DMS 273 (cell line): ENCODE data around the gene KLHL25.
A peak's percentile ranks its signal among the peaks of the same experiment; 100 is the strongest.
"Not testable (repeated sequence)": the region's sequence is repeated elsewhere in the genome, so short reads cannot be mapped to it uniquely, and the experiment has no call there.

Experiments
- DNase-seq: peaks from one replicate; lab custom pipeline; 2025; ENCODE audit not compliant: unreplicated experiment; lab: John Stamatoyannopoulos, UW

The KLHL25 gene

DNA sequence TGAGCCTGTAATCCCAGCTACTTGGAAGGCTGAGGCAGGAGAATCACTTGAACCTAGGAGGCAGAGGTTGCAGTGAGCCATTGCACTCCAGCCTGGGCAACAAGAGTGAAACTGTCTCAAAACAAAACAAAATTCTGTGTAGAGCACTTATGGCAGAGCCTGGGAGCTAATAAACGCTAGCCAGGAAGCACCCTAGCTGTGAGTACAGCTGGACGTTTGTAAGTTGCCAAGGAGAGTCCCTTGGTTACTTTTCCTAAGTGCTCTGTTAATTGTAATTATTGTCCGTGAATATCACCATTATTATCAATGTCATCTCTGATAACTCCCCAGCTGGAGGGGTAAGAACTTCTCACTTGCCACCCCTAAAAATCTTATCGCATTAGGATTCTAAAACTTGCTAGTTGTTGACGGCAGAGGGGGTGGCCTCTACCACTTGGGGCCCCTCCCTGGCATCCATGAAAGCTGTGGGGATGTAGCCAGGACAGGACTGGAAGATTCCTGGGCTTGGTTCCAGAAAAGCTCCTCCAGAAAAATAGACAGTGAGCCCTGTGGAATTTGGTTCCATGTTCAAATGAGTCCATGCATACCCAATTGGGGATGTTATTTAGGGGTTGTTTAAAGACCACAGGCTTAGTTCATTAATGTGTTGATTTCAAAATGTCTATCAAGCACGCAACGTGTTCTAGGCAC, 9.9 kb upstream of the KLHL25 start:
- DNase-seq: peak; percentile 33

DNA sequence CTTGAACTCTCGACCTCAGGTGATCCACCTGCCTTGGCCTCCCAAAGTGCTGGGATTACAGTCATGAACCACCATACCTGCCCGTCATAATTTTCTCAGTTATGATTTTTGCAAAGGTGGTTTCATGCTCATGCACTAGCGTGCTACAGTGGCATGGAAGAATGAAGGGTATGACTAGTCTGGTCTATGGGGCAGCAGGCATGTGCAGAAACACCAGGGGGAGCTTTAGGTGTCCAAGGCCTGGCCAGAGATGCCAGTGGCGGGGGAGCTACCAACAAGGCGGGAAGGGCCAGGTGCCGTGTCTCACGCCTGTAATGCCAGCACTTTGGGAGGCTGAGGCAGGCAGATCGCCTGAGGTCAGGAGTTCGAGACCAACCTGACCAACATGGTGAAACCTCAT, 7.9 kb upstream of the KLHL25 start:
- peak; percentile 41 for DNase-seq

DNA sequence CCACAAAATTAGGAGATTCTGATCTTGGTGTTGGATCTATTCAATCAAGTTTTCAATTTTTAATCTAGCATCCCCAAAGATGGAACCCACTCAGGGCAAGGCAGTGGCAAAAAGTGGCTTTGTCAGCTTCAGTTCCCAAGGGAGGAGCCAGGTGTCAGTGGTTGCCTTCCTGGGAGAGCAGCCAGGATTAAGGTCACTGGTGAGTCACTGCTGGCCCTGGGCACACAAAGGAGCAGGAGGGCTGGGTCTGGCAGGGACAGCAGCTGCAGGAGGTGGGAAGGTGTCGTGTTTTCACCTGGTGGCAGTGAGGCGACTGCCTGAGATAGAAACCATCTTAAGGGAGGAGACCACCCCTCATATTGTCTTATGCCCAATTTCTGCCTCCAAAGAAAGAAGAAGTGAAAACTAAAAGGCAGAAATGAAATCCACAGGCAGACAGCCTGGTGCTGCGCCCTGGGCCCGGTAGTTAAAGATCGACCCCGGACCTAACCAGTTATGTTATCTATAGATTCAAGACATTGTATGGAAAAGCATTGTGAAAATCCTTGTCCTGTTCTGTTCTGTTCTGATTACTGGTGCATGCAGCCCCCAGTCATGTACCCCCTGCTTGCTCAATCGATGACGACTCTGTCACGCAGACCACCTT, 5.9 kb upstream of the KLHL25 start:
- DNase-seq: peak; percentile 64

DNA sequence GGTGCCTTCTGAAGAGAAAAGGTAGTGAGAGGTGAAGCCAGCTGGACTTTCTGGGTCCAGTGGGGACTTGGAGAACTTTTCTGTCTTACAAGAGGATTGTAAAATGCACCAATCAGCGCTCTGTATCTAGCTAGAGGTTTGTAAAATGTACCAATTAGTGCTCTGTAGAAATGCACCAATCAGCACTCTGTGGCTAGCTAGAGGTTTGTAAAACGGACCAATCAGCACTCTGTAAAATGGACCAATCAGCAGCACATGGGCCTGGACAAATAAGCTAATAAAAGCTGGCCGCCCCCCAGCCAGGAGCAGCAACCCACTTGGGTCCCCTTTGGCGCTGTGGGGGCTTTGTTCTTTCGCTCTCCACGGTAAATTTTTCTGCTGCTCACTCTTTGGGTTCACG, 1.6 kb upstream of the KLHL25 start:
- not testable (repeated sequence) for DNase-seq

DNA sequence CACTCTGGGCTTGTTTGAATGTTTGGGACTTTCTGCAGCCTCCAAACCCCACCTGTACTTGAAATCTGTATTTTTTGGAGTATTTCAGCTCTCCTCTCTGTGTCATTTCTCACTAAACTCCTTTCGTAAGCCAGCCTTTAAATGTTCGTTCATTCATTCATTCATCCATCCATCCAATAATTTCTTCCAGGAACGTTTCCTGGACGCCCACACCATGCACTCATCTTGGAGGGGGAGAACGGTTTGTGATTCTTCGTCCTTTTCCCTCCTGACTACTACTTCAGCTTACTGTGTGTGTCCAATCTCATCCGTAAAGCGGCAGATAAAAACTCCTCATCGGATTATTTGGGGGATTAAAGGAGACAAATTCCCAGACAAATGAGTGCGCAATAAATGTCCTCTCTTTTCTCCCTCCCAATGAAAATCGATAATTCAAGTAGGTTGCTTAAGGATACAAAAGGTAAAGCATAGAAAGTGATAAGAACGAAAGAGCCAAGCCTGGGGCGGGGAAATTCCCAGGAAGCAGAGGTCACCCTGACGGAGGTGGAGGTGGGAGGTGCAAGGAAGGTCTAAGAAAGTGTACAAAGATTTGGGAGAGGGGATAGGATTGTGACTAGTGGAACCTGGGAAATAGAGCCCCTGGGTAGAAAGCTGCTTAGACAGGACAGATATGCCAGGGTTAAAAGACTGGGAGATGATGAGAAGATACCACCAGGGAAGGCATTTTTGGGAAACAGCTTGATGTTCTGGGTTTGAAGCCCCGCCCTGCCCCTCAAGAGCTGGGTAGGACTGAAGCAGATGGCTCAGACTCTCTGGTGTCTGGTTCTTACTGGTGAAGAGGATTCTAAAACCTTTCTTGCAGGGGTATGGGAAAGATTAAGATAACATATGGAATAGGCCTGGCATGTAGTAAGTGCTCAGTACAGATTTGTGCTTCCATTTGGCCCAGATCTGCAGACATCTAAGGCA, 896 bp upstream of the KLHL25 start:
- peak; percentile 38 for DNase-seq

DNA sequence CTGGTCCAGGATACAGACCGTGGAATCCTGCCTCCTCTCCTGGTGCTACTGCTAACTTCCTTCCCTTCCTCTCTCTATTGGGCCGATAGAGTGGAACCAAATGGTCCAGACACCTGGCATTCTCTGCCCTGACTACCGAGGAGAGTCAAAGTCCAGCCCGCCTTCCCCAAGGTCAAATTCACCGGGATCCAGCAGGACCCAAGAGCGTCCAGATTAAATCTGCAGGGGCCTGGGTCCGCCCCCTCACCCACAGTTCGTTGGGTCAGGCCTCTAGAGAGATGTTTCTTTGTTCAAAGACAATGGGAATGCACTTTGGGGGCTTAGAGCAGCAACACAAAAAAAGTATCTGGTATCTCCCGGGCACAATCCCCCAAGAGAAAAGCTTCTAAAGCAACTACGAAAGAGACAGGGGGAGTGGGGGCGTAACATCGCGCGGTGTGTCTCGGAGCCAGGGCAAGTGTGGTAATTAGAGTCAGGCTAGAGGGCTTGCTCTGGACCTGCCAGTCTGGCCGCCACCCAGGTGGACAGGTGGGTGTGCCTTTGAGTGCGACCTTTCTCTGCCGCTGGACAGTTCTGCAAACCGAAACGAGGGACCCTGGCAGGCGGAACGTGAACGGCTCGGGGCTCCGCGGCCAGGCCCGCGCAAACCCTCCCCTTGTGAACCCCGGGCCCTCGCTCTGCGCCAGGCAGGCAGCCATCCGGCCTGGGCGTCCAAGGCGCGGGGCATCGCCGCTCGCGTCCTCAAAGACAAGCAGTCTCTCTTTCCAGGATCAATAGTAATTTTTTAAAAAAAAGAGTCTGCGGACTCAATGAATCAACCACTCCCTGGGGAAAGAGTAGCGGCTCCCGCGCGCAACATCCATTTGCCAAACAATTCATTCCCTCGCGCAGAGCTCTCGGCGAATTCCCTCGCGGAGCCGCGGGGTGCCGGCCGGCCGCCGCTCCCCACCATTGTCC, 806 bp downstream of the KLHL25 start:
- DNase-seq: peak; percentile 56

DNA sequence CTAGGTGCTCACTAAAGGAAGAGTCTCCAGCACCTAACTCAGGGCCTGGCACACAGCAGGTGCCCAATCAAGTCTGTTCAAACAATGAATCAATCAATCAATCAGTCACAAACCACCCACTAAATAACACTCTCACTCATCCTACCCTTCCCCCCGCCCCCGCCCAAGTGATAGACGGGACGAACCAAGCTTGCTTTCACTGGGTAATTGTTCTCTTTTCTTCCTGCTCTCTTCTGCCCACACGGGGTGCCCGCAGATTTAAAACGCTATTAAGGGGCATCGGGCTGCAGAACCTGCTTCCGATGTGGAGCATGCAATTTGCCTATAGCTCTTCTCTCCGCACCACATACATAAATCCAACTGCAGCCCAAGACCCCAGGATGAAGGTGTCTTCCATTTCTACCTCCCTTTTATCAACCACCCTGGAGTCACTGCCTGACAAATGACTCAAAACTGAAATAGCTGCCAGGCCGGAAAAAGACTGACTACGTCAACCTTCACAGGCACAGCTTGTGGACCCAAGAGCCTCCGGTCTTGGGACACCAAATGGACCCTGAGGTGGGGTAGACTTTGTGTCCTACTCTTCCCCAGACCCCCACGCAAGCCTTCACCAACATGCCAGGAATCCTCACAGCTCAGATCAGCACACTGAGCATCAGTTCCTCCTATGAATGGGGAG, 1.7 kb downstream of the KLHL25 start:
- DNase-seq: no peak

DNA sequence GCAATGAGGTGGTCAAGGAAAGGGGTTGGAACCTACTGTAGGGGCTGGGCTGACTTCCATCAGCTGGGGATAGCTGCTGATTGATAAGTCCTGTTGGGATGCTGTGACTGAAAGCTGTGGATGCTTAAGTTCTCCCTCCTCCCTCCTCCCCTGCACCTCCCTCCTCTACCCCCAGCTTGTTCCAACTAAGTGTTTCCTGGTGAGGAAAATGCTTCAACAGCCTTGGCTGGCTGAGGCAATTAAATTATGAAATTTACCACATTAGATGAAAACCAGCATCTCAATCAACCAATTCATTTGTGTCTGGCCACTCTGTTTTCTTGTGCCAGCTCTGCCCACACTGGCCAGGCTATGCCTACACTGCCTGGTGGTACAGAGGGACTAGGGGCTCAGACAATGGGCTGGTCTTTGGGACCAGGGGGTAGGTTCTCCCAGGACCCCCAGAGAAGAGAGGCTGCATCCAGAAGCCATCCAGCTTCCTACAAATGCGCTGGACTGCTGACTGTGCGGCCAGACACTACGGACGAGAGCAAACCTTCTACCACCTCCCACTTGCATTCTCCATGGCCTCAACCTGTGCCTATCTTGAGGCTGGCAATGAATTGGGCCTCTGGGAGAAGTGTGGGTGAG, 2.5 kb downstream of the KLHL25 start:
- DNase-seq: no peak

DNA sequence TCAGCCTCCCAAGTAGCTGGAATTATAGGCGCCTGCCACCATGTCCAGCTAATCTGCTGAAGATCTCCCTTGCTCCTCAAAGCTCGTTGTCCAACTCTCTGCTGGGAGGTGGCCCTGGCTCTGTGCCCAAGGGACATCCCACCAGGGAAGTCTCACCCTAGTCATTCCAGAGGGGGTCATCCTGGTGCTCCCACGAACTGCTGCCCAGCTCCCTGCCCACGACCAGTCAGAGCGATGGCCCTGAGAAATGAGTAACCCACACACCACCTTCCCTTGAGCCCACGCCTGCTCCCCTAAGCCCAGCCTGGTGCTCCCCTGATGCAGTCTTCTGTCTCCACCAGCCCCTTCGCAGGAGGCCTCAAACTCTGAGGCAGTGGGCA, 5.2 kb downstream of the KLHL25 start:
- no peak for DNase-seq

DNA sequence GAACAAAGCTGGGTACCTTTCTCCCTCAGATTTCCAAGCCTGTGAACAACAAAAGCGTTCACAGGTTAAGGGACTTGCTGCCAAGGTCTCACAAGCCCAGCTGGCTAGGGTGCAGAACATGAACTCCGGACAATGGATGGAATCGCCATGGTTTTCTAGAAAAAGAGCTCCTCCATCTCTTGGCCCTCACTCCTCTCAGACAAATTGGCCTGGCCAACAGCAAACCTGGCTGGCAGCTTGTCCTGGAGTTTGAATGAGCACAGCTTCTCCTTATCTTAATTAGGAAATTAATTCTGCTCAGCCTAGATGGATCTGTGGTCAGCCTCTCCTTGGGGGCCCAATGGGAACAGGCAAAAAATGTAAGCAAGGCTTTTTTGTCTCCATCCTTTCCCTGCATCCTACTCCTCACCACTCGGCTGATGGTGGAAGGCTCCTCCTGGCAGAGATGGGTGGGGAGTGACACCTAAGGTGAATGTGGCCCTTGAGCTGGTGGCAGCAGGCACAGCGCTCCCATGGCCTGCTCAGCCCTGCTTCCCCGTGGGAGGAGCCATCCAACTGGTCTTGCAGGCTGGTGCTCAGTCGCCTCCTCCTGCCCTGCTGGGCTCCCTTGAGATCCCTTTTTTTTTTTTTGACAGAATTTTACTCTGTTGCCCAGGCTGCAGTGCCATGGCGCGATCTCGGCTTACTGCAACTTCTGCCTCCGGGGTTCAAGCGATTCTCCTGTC, 5.8 kb downstream of the KLHL25 start:
- DNase-seq: peak; percentile 31

DNA sequence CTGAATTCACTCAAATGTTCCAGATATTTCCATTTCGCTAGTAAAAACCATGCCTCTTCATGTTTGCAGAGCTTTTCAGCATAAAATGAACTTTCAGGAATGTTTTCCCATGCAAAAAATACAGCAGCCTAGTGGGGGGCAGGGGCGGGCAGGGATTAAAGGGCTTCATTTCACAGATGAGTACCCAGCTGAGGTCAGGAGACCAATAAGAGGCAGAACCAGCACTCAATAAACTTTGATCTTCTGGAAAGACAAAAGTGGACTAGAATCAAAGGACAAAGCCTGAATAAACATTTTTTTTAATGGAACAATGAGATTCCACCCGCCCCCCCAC, 8.0 kb downstream of the KLHL25 start:
- no peak for DNase-seq

DNA sequence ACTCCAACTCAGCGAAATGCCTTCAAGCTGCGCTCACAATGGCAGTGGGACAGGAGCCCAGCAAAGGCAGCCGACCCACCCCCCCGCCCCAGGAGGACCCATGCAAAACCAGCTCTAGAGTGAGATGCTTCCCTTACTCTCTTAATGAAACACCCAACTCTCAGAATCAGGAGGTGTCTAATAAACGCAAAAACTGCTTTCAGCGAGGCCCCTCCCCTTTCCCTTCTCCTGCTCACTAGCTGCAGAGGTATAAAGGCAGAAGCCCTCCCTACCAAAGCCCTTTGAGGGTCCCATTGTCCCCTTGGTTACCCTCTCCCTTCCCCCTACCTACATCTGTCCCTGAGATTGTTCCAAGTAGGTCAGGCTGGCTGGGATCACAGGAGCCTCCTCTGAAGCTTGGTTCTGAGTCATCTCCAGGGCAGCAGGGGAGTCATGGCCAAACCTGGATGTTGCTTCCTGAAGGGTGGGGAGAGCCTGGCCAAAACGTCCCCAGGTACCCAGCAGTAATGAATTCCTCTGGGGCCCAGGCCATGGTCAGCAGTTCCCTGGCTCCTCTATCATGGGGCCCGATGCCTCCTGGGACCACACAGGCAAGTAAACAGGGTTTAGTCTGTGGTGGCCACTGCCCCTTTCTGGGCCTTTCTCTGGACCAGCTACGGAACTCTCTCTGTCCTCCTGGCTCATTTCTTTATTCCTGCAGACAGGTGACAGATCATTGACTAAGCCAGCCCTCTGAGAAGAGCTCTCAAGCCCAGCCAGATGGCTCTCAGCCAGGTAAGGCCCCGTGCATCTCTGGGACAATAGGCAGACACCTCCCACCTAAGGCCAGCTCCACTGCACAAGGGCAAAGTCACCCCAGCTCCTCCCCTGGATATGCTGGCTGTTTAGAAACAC, 8.6 kb downstream of the KLHL25 start:
- DNase-seq: peak; percentile 62

DNA sequence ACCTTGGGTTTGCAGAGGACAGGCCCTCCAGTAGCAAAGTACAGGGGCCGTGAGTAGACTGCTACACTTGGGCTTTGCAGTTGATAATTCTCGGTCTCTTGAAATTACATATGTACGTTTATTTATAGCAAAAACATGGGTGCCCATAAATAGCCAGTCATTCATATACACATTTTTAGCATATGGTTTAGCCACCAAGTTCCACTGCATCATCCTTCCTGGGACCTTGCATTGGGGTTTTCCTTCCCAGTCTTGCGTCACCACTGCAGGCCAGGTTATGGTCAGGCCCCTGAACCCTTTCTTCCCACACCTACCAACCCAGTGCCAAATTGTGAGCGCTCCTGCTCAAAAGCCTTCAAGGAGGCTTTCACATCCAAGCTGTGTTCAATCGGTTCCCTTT, 12.7 kb downstream of the KLHL25 start:
- DNase-seq: no peak

DNA sequence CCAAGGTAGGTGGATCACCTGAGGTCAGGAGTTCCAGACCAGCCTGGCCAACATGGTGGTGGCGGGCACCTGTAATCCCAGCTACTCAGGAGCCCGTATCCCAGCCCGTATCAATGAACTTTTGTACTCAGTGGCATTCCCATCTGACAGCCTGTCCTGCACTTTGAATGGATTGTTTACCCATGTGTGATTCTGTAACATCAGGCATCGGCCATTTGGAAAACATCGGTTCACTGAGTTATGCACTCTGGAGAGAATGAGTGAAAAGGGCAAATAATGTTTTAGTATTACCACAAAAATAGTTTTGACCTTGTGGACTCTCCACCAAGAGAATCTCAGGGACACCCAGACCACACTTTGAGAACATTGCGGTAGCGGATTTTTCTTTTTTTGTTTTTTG, 13.6 kb downstream of the KLHL25 start:
- DNase-seq: no peak

DNA sequence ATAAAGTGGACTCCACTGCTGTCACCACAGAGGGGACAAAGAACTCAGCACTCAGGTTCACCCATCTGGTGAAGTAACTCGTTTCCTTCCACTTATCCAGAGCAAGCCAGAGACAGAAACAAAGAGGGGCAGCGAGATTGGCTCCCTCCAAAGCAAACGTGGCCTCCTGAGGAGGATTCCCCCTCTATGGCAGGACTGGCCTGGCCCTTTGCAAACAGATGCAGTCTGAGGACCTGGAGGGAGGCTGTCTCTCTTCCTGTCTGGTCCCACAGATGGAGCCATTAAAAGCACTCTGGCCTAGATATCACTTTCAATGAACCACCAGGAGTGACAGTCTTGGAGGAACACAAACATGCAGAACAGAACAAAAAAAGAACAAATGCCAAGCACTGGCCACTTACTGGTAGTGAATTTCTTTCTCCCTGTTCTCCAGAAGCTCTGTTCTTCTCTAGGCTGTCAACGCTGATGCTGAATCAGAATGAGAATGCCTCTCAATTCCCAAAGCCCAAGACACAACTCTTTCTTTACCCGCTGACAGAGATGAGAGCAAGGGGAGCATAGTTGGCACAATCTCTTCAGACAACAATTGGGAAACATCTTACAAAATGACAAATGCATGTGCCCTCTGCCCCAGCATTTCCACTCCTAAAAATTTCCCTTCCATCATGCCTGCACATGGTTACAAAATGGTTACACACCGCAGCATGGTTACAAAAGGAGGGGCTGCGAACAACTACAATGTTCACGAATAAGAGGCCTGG, 14.3 kb downstream of the KLHL25 start:
- DNase-seq: peak; percentile 74

DNA sequence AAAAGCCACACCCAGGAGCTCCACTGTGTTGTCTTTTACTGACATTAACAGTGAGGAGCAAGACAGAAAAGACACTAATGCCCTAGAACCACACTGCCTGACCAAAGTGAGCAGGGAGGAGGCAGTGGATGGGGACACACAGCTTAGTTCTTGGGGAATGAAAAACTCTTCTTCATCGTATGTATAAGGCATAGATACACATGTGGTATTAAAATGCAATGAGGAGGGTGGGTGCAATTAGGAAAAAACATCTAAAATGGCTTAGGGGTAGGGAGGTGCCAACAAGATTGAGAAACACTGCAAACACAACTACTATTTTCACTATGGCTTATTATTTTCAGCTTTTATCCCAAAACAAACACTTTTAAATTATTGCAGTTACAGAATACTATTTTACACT, 15.5 kb downstream of the KLHL25 start:
- no peak for DNase-seq

DNA sequence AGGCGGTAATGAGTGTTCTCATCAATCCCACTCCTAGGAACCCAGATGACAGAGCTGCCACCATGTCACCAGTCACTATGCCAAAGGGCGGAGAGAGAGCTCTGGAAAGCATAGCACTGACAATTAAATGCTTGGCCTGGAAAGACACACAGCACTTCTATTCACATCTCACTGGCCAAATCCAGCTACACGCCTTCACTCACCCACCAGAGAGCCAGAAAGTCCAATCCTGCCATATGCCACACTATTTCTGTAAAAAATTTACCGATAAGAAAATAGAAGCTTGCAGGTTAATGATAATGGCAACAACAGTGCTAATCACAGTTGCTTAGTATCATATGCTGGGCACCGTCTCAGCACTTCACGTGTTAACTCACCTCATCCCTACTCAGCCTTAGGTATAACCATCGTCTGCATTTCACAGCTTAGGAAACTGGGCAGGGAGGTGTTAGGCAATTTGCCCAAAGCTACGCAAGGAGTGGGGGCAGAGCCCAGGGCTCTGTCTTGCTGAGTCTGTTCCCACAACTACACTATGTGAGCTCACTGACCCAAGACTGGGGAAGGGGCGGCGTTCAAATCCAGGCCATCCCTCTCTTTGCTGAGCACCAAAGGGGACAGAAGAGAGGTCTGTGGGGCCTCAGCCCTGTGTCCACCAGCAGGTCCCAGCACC, 16.5 kb downstream of the KLHL25 start:
- DNase-seq: peak; percentile 83
